Esophagus muscularis mucosa (tissue), 3 donors: ENCODE results near the gene RNF183.

Experiments used
- CTCF ChIP-seq, 3 experiments: fragments of 200-600 bp in 2 of 3; fragments of 450-650 bp in 1 of 3; sonication (generic) in 2 of 3; IDR thresholded peaks; one replicate each; pipeline ENCODE4 v1.5.1; 2017 to 2019; ENCODE audit warnings: antibody characterized with exemption in 3 of 3, mild to moderate bottlenecking in 2 of 3, moderate library complexity in 1 of 3
- EP300 ChIP-seq: sonication (generic); formaldehyde crosslinking; IDR thresholded peaks from one replicate; pipeline ENCODE4 v1.6.1; 2017; ENCODE audit warnings: antibody characterized with exemption

- TF ChIP-seq EP300 (no peak), CTCF (IDR thresholded peaks at IDR 0.05) (no peak)
Measured at GRCh38 chr9:113331780-113332179, 28.6 kb upstream of the RNF183 start.
